Esophagus (tissue), 2 donors: ENCODE data around the gene PITPNM1. TPM values are rescaled to one million over a fixed set of nuclear protein-coding genes. Genes with fewer than 3 reads are reported as not detected.
"Not testable (repeated sequence)": the region's sequence is repeated elsewhere in the genome, so short reads cannot be mapped to it uniquely, and the experiment has no call there.

Source experiments
- H3K27ac ChIP-seq, 2 donors: one replicate each; pipeline ENCODE4 v1.5.1; 2013; ENCODE audit warnings: low read depth in 2 of 2, mild to moderate bottlenecking in 2 of 2, inconsistent platforms in 1 of 2, low read length in 1 of 2, moderate library complexity in 1 of 2
- H3K27me3 ChIP-seq, 2 donors: one replicate each; pipeline ENCODE4 v1.6.1; 2013; ENCODE audit warnings: low read length in 2 of 2, control low read depth in 1 of 2, mild to moderate bottlenecking in 1 of 2; ENCODE audit not compliant: insufficient read depth in 2 of 2, control insufficient read depth in 1 of 2
- H3K36me3 ChIP-seq, 2 donors: one replicate each; pipeline ENCODE4 v1.6.1; 2013; ENCODE audit warnings: low read length in 1 of 2; ENCODE audit not compliant: control insufficient read depth in 2 of 2, insufficient read depth in 2 of 2
- H3K4me1 ChIP-seq, 2 donors: one replicate each; pipeline ENCODE4 v1.6.1; 2013; ENCODE audit warnings: low read length in 1 of 2; ENCODE audit not compliant: control insufficient read depth in 2 of 2, insufficient read depth in 2 of 2
- H3K4me3 ChIP-seq, 2 donors: one replicate each; pipeline ENCODE4 v1.5.1; 2013; ENCODE audit warnings: low read length in 2 of 2, mild to moderate bottlenecking in 2 of 2, low read depth in 1 of 2, moderate library complexity in 1 of 2
- H3K9me3 ChIP-seq, 2 donors: one replicate each; pipeline ENCODE4 v1.6.1; 2013; ENCODE audit warnings: mild to moderate bottlenecking in 2 of 2, low read depth in 1 of 2, low read length in 1 of 2, moderate library complexity in 1 of 2; ENCODE audit not compliant: control insufficient read depth in 2 of 2, insufficient read depth in 1 of 2
- WGBS, 2 donors: extraction: QIAGEN DNeasy Blood & Tissue Kit; methylation state at CpG; one replicate each; pipeline ENCODE4 v1.1.7; 2013; 5-methylcytosine and 5-hydroxymethylcytosine counted together
- polyA plus RNA-seq, 2 donors: library from polyadenylated mRNA; stranded (reverse); fragments of 200-250 nt; gene quantifications; one replicate each; pipeline ENCODE4 v1.2.3, GENCODE V29; 2013
- donor health status: healthy with polysubstance abuse.
- donor health status: Bipolar disorder and iron deficiency.

The PITPNM1 gene
- polyA plus RNA-seq, 2 donors, result 18.2 to 29.3 TPM

- no peaks in the 10 kb centered on the region for H3K27me3 ChIP-seq
- H3K27ac ChIP-seq, result no peak overlapping the region
- H3K9me3 ChIP-seq, result no peaks in the 10 kb centered on the region
- no peaks in the 10 kb centered on the region for H3K4me1 ChIP-seq
- H3K36me3 ChIP-seq, result peaks cover 0 to 63% of the 10 kb centered on the region in 2 donors
- H3K4me3 ChIP-seq, result no peak overlapping the region
- WGBS, 2 donors, result 80 to 84% methylated on average over 24 of the region's 24 CpGs
Measured at GRCh38 chr11:67491276-67492068, 13.7 kb downstream of the PITPNM1 start.

GRCh38 chr11:67490727-67491065 lies 14.5 kb downstream of the PITPNM1 start:
- H3K36me3 ChIP-seq, result peaks cover 0 to 57% of the 10 kb centered on the region in 2 donors
- 55 to 71% methylated on average over 15 of the region's 15 CpGs for WGBS, 2 donors
- H3K9me3 ChIP-seq, result no peaks in the 10 kb centered on the region
- H3K27ac ChIP-seq, result no peak overlapping the region
- H3K4me1 ChIP-seq, result peaks cover 0 to 4% of the 10 kb centered on the region in 2 donors
- H3K27me3 ChIP-seq, result no peaks in the 10 kb centered on the region
- H3K4me3 ChIP-seq, result no peak overlapping the region

- peaks cover 0 to 52% of the 10 kb centered on the region in 2 donors for H3K36me3 ChIP-seq
Measured at GRCh38 chr11:67489885-67490726, 15.1 kb downstream of the PITPNM1 start.

GRCh38 chr11:67489203-67489884 lies 15.8 kb downstream of the PITPNM1 start:
- WGBS, 2 donors, result 85 to 86% methylated on average over 25 of the region's 25 CpGs

More at GRCh38 chr11:67489885-67490726, 15.1 kb downstream of the PITPNM1 start:
- Histone ChIP-seq H3K4me1 (peaks cover 0 to 4% of the 10 kb centered on the region in 2 donors), H3K27me3 (no peaks in the 10 kb centered on the region), H3K4me3 (no peak overlapping the region), H3K9me3 (no peaks in the 10 kb centered on the region), H3K27ac (no peak overlapping the region)
- 78 to 84% methylated on average over 21 to 23 of the region's 23 CpGs for WGBS, 2 donors

GRCh38 chr11:67486481-67487195 lies 18.5 kb downstream of the PITPNM1 start:
- Histone ChIP-seq H3K9me3 (no peaks in the 10 kb centered on the region), H3K4me3 (no peak overlapping the region), H3K27ac (no peak overlapping the region), H3K36me3 (peaks cover 0 to 27% of the 10 kb centered on the region in 2 donors), H3K4me1 (peaks cover 4 to 19% of the 10 kb centered on the region in 2 donors), H3K27me3 (no peaks in the 10 kb centered on the region)
- 83% methylated on average over 18 to 20 of the region's 20 CpGs for WGBS, 2 donors

More at GRCh38 chr11:67489203-67489884, 15.8 kb downstream of the PITPNM1 start:
- H3K27me3 ChIP-seq, result no peaks in the 10 kb centered on the region
- H3K4me1 ChIP-seq, result peaks cover 0 to 10% of the 10 kb centered on the region in 2 donors
- H3K27ac ChIP-seq, result no peak overlapping the region
- H3K4me3 ChIP-seq, result no peak overlapping the region
- H3K36me3 ChIP-seq, result peaks cover 0 to 48% of the 10 kb centered on the region in 2 donors
- H3K9me3 ChIP-seq, result no peaks in the 10 kb centered on the region

GRCh38 chr11:67485873-67486361 lies 19.2 kb downstream of the PITPNM1 start:
- H3K27me3 ChIP-seq, H3K27ac ChIP-seq, H3K4me3 ChIP-seq, H3K9me3 ChIP-seq: not testable (repeated sequence)
- WGBS, 2 donors, result 65 to 75% methylated on average over 7 of the region's 7 CpGs
- Histone ChIP-seq H3K36me3 (peaks cover 0 to 19% of the 10 kb centered on the region in 2 donors), H3K4me1 (peaks cover 4 to 19% of the 10 kb centered on the region in 2 donors)

GRCh38 chr11:67484847-67485311 lies 20.3 kb downstream of the PITPNM1 start:
- Histone ChIP-seq H3K4me1 (peaks cover 4 to 19% of the 10 kb centered on the region in 2 donors), H3K27ac (peak overlapping the region; percentile 27 to 50), H3K4me3 (no peak overlapping the region), H3K9me3 (no peaks in the 10 kb centered on the region), H3K36me3 (peaks cover 0 to 9% of the 10 kb centered on the region in 2 donors), H3K27me3 (no peaks in the 10 kb centered on the region)
- 63 to 72% methylated on average over 11 of the region's 11 CpGs for WGBS, 2 donors

GRCh38 chr11:67483831-67484665 lies 21.1 kb downstream of the PITPNM1 start:
- no peaks in the 10 kb centered on the region for H3K27me3 ChIP-seq
- peaks cover 4 to 19% of the 10 kb centered on the region in 2 donors for H3K4me1 ChIP-seq
- H3K36me3 ChIP-seq, result peaks cover 0 to 1% of the 10 kb centered on the region in 2 donors
- no peaks in the 10 kb centered on the region for H3K9me3 ChIP-seq
- peak overlapping the region in 1 of 2 donors; percentile 58 for H3K4me3 ChIP-seq
- 72 to 78% methylated on average over 16 of the region's 16 CpGs for WGBS, 2 donors
- H3K27ac ChIP-seq, result peak overlapping the region; percentile 76 to 95
